Measurements from ENCODE around the gene HAUS7.

The HAUS7 gene

DNA sequence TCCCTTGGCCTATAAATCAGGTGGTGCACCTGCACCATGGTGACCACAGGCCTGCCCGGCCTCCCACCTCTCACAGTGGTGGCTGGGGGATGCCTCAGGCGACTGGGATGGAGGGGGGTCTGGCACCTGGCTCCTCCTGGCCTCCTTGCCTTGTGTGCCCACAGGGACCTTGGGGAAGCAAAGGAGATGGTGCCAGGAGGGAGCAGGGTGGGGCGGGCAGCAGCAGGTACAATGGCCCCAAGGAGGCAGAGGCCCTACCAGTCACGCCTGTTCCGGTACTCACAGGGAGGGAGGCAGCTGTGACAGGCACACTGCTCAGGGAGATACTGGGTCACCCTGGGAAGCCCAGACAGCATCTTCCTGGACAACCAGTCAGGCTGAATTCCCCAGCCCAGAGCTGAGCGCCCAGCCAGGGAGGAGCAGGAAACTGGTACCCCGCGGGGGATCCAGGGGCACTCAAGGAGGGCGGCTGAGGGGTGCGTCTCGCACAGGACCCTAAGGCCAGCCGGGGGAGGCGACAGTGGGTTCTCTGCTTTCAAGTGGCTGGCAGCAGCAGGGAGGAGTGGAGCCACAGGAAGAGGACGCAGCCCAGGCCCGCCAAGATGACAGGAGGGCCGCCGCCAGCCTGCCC, 23.3 kb downstream of the HAUS7 start:
- DNase-seq = no peak
- Histone ChIP-seq H3K9me3 (ENCODE audit: control extremely low read depth in 1 of 5, control insufficient read depth in 4 of 5, insufficient read depth in 2 of 5, low read depth in 1 of 5, low read length in 4 of 5) (no peaks in the 10 kb centered on the region), H3K4me1 (ENCODE audit: control extremely low read depth in 1 of 4, control insufficient read depth in 4 of 4, insufficient read depth in 4 of 4, low read length in 3 of 4) (peaks cover 0 to 5% (median 0%) of the 10 kb centered on the region in 4 experiments), H3K4me3 (ENCODE audit: control insufficient read depth in 1 of 7, extremely low read depth in 1 of 7, insufficient read depth in 4 of 7, low read depth in 2 of 7, low read length in 6 of 7) (no peak overlapping the region), H3K27ac (ENCODE audit: insufficient read depth in 1 of 2, low read depth in 1 of 2, low read length in 2 of 2, poor library complexity in 1 of 2, severe bottlenecking in 2 of 2) (no peak overlapping the region), H3K36me3 (ENCODE audit: control insufficient read depth in 4 of 4, insufficient read depth in 4 of 4, low read length in 3 of 4) (peaks cover 0 to 9% (median 4%) of the 10 kb centered on the region in 4 experiments), H3K27me3 (replicated peaks in 2 of 5; ENCODE audit: control insufficient read depth in 4 of 5, insufficient read depth in 5 of 5, low read length in 4 of 5) (peaks cover 0 to 14% (median 0%) of the 10 kb centered on the region in 5 experiments)
- ChIA-PET POLR2A (no interaction called here), CTCF (no interaction called here)
- 92% methylated on average over 17 of the region's 17 CpGs for WGBS (ENCODE audit: insufficient coverage)

DNA sequence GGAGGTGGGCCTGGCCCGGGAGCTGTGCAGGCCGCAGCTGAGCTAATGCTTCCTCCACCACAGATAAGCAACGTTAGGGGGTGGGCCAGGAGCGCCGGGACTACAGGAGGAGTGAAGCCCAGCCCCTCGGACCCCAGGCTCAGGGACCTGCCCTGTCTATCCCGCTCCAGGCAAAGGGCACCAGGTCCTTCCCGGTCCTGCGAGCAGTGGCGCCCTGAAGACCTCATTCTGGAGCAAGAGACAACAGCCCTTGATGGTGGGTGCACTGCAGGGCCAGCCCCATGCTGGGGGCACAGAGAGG, 23.8 kb downstream of the HAUS7 start:
- ChIA-PET POLR2A (interaction anchor here (0.7 kb wide), 1 partner anchor 28 kb away, joined by 3 read pairs; no protein-coding TSS in a partner anchor), CTCF (interaction anchor here (1.2 kb wide), 1 partner anchor 505 kb away, joined by 3 read pairs; no protein-coding TSS in a partner anchor)
- Histone ChIP-seq H3K27ac (ENCODE audit: insufficient read depth in 1 of 2, low read depth in 1 of 2, low read length in 2 of 2, poor library complexity in 1 of 2, severe bottlenecking in 2 of 2) (no peak overlapping the region), H3K4me1 (ENCODE audit: control extremely low read depth in 1 of 4, control insufficient read depth in 4 of 4, insufficient read depth in 4 of 4, low read length in 3 of 4) (peaks cover 0 to 5% (median 0%) of the 10 kb centered on the region in 4 experiments), H3K36me3 (ENCODE audit: control insufficient read depth in 4 of 4, insufficient read depth in 4 of 4, low read length in 3 of 4) (peaks cover 0 to 7% (median 4%) of the 10 kb centered on the region in 4 experiments), H3K4me3 (ENCODE audit: control insufficient read depth in 1 of 7, extremely low read depth in 1 of 7, insufficient read depth in 4 of 7, low read depth in 2 of 7, low read length in 6 of 7) (no peak overlapping the region), H3K27me3 (replicated peaks in 2 of 5; ENCODE audit: control insufficient read depth in 4 of 5, insufficient read depth in 5 of 5, low read length in 4 of 5) (peaks cover 0 to 14% (median 0%) of the 10 kb centered on the region in 5 experiments), H3K9me3 (ENCODE audit: control extremely low read depth in 1 of 5, control insufficient read depth in 4 of 5, insufficient read depth in 2 of 5, low read depth in 1 of 5, low read length in 4 of 5) (no peaks in the 10 kb centered on the region)
- peak in 1 of 3 donors; percentile 6 for DNase-seq
- 76% methylated on average over 10 of the region's 10 CpGs for WGBS (ENCODE audit: insufficient coverage)

- ChIA-PET POLR2A (interaction anchor here (0.7 kb wide), 1 partner anchor 29 kb away, joined by 3 read pairs; no protein-coding TSS in a partner anchor), CTCF (interaction anchor here (0.8 to 1.2 kb wide), 2 partner anchors 15 to 504 kb away, joined by 3 read pairs; no protein-coding TSS in a partner anchor)
- 82% methylated on average over 24 of the region's 30 CpGs for WGBS (ENCODE audit: insufficient coverage)
- peak in 2 of 3 donors; percentile 18 to 26 for DNase-seq
- Histone ChIP-seq H3K36me3 (ENCODE audit: control insufficient read depth in 4 of 4, insufficient read depth in 4 of 4, low read length in 3 of 4) (peaks cover 0 to 5% (median 2%) of the 10 kb centered on the region in 4 experiments), H3K4me1 (ENCODE audit: control extremely low read depth in 1 of 4, control insufficient read depth in 4 of 4, insufficient read depth in 4 of 4, low read length in 3 of 4) (peaks cover 0 to 5% (median 0%) of the 10 kb centered on the region in 4 experiments), H3K4me3 (ENCODE audit: control insufficient read depth in 1 of 7, extremely low read depth in 1 of 7, insufficient read depth in 4 of 7, low read depth in 2 of 7, low read length in 6 of 7) (peak within 1 kb of the TSS in 1 of 7 experiments; percentile 16), H3K9me3 (ENCODE audit: control extremely low read depth in 1 of 5, control insufficient read depth in 4 of 5, insufficient read depth in 2 of 5, low read depth in 1 of 5, low read length in 4 of 5) (no peaks in the 10 kb centered on the region), H3K27ac (ENCODE audit: insufficient read depth in 1 of 2, low read depth in 1 of 2, low read length in 2 of 2, poor library complexity in 1 of 2, severe bottlenecking in 2 of 2) (no peak within 1 kb of the TSS), H3K27me3 (replicated peaks in 2 of 5; ENCODE audit: control insufficient read depth in 4 of 5, insufficient read depth in 5 of 5, low read length in 4 of 5) (peaks cover 0 to 14% (median 0%) of the 10 kb centered on the region in 5 experiments)
These were observed 24.3 kb downstream of the HAUS7 start, which contains the start of gene TREX2 for GRCh38 chrX:153445856-153446635. TREX2 (minus strand) TSS chrX:153446056; CDS start chrX:153445430, 626 bp downstream.

GRCh38 chrX:153445106-153445855, 25.1 kb downstream of the HAUS7 start:
- Histone ChIP-seq H3K27me3 (replicated peaks in 2 of 5; ENCODE audit: control insufficient read depth in 4 of 5, insufficient read depth in 5 of 5, low read length in 4 of 5) (peaks cover 0 to 8% (median 0%) of the 10 kb centered on the region in 5 experiments), H3K36me3 (ENCODE audit: control insufficient read depth in 4 of 4, insufficient read depth in 4 of 4, low read length in 3 of 4) (peaks cover 0 to 4% (median 0%) of the 10 kb centered on the region in 4 experiments), H3K9me3 (ENCODE audit: control extremely low read depth in 1 of 5, control insufficient read depth in 4 of 5, insufficient read depth in 2 of 5, low read depth in 1 of 5, low read length in 4 of 5) (no peaks in the 10 kb centered on the region), H3K27ac (ENCODE audit: insufficient read depth in 1 of 2, low read depth in 1 of 2, low read length in 2 of 2, poor library complexity in 1 of 2, severe bottlenecking in 2 of 2) (no peak overlapping the region), H3K4me1 (ENCODE audit: control extremely low read depth in 1 of 4, control insufficient read depth in 4 of 4, insufficient read depth in 4 of 4, low read length in 3 of 4) (peaks cover 0 to 5% (median 0%) of the 10 kb centered on the region in 4 experiments), H3K4me3 (ENCODE audit: control insufficient read depth in 1 of 7, extremely low read depth in 1 of 7, insufficient read depth in 4 of 7, low read depth in 2 of 7, low read length in 6 of 7) (peak overlapping the region in 1 of 7 experiments; percentile 16)
- no peak for DNase-seq
- ChIA-PET CTCF (interaction anchor here (0.8 to 1.2 kb wide), 2 partner anchors 16 to 503 kb away, joined by 3 read pairs; no protein-coding TSS in a partner anchor), POLR2A (no interaction called here)
- 95% methylated on average over 34 of the region's 35 CpGs for WGBS (ENCODE audit: insufficient coverage)

DNA sequence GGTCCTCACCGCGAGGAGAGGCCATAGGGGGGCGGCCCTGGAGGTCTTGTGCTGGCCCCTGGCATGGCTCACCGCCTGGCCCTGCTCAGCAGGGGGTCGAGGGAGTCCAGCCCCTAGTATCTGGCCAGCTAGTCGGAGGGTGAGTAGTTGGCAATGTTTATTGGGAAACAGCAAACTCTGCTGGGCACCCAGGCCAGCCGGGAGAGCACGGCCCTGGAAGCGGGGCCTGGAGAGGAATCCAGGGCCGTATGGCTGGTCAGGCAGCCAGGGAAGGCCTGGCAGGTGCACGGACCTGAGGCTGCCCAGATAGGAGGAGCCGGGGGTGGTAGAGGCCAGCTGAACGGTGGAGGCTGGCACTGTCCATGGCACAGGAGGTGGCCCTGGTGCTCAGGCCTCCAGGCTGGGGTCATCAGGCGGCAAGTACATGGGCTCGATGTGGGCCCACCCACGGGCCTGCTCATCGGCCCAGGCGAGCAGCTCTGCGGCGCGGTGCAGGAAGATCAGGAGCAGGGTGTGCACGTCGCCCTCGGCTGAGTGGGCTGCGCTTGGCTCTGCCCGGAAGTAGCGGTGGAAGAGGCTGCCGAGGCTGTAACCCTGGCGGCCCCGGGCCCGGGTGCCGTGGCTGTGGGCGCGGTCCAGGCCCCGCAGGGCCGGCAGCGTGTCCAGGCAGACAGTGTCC, 25.9 kb downstream of the HAUS7 start:
- H3K4me1 ChIP-seq (ENCODE audit: control extremely low read depth in 1 of 4, control insufficient read depth in 4 of 4, insufficient read depth in 4 of 4, low read length in 3 of 4) = peaks cover 0 to 5% (median 0%) of the 10 kb centered on the region in 4 experiments
- ChIA-PET CTCF (interaction anchor here (1.5 kb wide), 1 partner anchor 17 kb away, joined by 3 read pairs; no protein-coding TSS in a partner anchor), POLR2A (no interaction called here)
- peaks cover 0 to 4% (median 0%) of the 10 kb centered on the region in 5 experiments for H3K9me3 ChIP-seq (ENCODE audit: control extremely low read depth in 1 of 5, control insufficient read depth in 4 of 5, insufficient read depth in 2 of 5, low read depth in 1 of 5, low read length in 4 of 5)
- H3K27me3 ChIP-seq (replicated peaks in 2 of 5; ENCODE audit: control insufficient read depth in 4 of 5, insufficient read depth in 5 of 5, low read length in 4 of 5) = peaks cover 0 to 4% (median 0%) of the 10 kb centered on the region in 5 experiments
- no peak for DNase-seq
- H3K27ac ChIP-seq (ENCODE audit: insufficient read depth in 1 of 2, low read depth in 1 of 2, low read length in 2 of 2, poor library complexity in 1 of 2, severe bottlenecking in 2 of 2) = no peak overlapping the region
- WGBS (ENCODE audit: insufficient coverage) = 96% methylated on average over 35 of the region's 37 CpGs
- H3K36me3 ChIP-seq (ENCODE audit: control insufficient read depth in 4 of 4, insufficient read depth in 4 of 4, low read length in 3 of 4) = no peaks in the 10 kb centered on the region
- no peak overlapping the region for H3K4me3 ChIP-seq (ENCODE audit: control insufficient read depth in 1 of 7, extremely low read depth in 1 of 7, insufficient read depth in 4 of 7, low read depth in 2 of 7, low read length in 6 of 7)

DNA sequence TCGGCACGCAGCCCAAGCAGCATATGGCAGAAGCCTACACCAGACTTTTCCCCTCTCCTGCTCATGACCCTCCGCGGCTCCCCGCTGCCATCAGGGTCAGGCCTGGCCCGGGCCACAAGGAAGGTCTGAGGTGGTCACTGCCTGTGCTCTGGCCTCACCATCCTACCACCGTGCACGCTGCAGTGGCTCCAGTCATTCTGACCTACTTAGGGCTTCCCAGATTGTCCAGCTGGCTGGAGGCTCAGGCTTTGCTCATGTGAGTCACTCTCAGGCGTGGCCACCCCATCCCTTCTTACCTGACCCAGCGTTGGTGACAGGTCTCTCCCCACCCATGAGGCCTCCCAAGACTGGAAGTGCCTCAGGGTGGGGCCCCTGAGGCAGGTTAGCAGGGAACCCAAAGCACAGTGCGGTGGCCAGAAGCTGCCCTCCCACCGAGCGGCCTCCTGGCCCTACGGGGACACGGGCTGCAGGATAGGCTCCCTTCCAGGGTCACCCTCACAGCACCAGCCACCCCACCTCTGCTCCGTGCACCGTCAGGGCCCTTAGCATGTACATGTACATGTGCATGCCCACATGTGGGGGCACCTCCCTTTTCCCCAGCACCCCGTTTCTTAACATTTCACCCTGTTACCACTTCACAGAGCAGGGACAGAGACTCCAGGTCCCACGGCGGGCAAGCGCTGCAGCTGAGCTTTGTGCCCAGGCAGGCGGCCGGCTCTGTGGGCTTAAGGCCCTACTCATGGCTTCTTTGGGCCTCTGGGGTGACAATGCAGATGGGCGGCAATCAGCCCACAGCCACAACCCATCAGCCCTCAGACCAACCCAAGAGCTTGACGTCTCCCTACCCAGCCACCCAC, 26.7 kb downstream of the HAUS7 start:
- POLR2A ChIA-PET = no interaction called here
- CTCF ChIA-PET = interaction anchor here (1.5 kb wide), 1 partner anchor 18 kb away, joined by 3 read pairs; no protein-coding TSS in a partner anchor
- WGBS (ENCODE audit: insufficient coverage) = 87% methylated on average over 19 of the region's 25 CpGs

More for the DNA sequence above, 26.7 kb downstream of the HAUS7 start:
- no peak for DNase-seq
- no peak overlapping the region for H3K27ac ChIP-seq (ENCODE audit: insufficient read depth in 1 of 2, low read depth in 1 of 2, low read length in 2 of 2, poor library complexity in 1 of 2, severe bottlenecking in 2 of 2)
- peaks cover 0 to 5% (median 0%) of the 10 kb centered on the region in 4 experiments for H3K4me1 ChIP-seq (ENCODE audit: control extremely low read depth in 1 of 4, control insufficient read depth in 4 of 4, insufficient read depth in 4 of 4, low read length in 3 of 4)
- peaks cover 0 to 2% (median 0%) of the 10 kb centered on the region in 5 experiments for H3K27me3 ChIP-seq (replicated peaks in 2 of 5; ENCODE audit: control insufficient read depth in 4 of 5, insufficient read depth in 5 of 5, low read length in 4 of 5)
- no peak overlapping the region for H3K4me3 ChIP-seq (ENCODE audit: control insufficient read depth in 1 of 7, extremely low read depth in 1 of 7, insufficient read depth in 4 of 7, low read depth in 2 of 7, low read length in 6 of 7)
- peaks cover 0 to 4% (median 0%) of the 10 kb centered on the region in 5 experiments for H3K9me3 ChIP-seq (ENCODE audit: control extremely low read depth in 1 of 5, control insufficient read depth in 4 of 5, insufficient read depth in 2 of 5, low read depth in 1 of 5, low read length in 4 of 5)
- H3K36me3 ChIP-seq (ENCODE audit: control insufficient read depth in 4 of 4, insufficient read depth in 4 of 4, low read length in 3 of 4) = no peaks in the 10 kb centered on the region
